NCI-H1694 (cell line): Measurements from ENCODE around the gene DPP6.

Source experiments
- DNase-seq: peaks from one replicate; lab custom pipeline; 2025; lab: John Stamatoyannopoulos, UW

The DPP6 gene

GRCh38 chr7:154880513-154880912, 828.3 kb downstream of the DPP6 start:
- no peak for DNase-seq

DNA sequence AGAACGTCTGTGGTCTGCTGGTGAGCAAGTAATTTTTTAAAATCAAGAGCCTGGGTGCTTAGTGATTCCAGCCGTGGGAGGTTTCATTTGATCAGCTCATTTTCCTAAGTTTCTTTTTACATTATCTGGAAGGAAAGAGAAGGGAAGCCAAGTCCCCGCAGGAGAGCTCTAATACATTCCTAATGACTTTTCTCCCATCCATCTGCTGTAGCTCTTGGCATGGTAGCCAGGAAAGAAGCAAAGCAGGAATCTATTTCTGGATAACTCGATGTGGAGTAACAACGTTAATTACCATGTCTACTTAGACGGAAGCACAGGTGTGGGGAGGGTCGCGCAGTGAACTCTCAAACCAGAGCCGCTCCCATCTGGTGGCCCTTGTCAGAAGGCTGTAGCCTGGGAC, 828.8 kb downstream of the DPP6 start:
- no peak for DNase-seq

- no peak for DNase-seq
Observed at GRCh38 chr7:154881526-154881925, 829.3 kb downstream of the DPP6 start.

- DNase-seq = no peak
Observed at GRCh38 chr7:154882931-154883474, 830.8 kb downstream of the DPP6 start.

- DNase-seq = no peak
Observed at GRCh38 chr7:154884348-154884920, 832.2 kb downstream of the DPP6 start.

GRCh38 chr7:154886591-154886990, 834.4 kb downstream of the DPP6 start:
- DNase-seq = no peak

DNA sequence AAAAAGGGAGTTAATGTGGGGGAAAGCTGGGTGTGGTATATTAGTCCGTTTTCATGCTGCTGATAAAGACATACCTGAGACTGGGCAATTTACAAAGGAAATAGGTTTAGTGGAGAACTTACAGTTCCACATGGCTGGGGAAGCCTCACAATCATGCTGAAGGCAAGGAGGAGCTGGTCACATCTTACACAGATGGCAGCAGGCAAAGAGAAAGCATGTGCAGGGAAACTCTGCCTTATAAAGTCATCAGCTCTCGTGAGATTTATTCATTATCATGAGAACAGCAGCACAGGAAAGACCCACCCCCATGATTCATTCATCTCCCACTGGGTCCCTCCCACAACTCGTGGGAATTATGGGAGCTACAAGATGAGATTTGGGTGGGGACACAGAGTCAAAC, 836.5 kb downstream of the DPP6 start:
- DNase-seq = no peak

GRCh38 chr7:154892459-154892858, 840.3 kb downstream of the DPP6 start:
- no peak for DNase-seq

DNA sequence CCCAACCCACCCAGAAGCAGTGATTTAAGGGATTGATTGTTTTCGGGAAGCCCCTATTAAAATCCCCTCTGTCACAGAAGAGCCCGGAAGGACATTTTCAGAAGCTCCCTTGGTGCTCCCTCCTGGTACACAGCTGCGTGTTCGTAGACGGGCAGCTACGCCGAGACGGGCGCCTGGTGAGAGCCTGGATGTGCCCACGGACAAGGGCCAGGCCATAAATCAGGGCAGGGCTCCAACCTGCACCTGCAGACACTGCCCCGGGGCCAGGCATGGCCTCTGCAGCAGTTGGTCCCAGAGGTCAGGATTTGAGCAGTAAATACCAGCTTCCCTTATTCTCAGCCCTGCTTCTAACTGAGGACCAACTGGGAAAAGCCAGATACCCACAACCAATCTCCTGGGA, 843.9 kb downstream of the DPP6 start:
- DNase-seq = no peak

GRCh38 chr7:154898973-154899855, 847.0 kb downstream of the DPP6 start:
- DNase-seq = no peak

GRCh38 chr7:154899862-154900261, 847.7 kb downstream of the DPP6 start:
- DNase-seq = no peak

GRCh38 chr7:154902600-154903082, 850.4 kb downstream of the DPP6 start:
- no peak for DNase-seq

DNA sequence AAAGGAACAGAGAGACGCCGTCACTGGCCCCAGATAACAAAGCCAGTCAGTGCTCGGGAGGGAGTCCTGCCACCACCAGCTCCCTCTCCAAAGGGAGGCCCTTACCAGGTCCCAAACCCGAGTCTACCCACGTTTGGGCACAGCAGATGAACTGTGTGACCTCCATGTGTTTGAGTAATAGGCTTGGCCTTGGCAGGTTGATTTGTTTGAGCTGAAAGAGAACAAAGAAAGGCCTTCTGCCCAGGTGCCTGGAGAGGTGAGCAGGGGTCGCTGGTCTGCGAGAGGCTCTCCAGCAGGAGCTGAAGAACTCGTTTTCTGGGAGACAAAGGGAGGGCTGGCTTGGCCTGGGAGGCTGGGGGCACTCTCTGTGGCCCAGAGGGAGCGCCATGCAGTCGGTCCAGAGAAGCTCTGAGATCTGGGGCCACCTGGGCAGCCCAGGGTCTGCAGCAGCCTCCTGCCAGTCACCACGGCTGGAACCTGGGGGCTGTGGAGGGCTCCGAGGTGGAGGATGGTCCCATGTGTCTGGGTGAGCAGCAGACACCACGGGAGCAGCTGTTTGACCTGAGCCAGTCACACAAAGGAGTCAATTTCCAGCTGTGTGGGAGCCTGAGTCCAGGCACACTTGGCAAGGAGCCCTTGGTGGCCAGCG, 851.0 kb downstream of the DPP6 start:
- DNase-seq = no peak

DNA sequence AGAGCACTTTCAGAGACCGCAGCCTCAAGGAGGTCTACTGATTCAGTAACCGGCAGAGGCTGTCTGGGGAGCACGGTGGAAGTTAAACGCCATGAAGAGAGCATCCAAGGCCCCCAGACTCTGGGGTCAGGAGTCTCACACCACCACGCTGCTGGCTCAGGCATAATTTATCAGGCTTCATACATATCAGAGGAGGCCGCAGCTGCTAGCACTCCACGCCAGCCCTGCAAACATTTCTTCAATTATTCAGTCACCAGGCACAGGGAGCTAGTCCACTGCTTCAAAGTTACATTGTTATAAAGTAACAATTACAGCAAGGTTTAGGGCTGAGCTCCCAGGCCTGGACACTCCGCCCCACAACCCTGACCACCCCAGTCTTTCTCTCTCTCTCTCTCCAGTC, 852.9 kb downstream of the DPP6 start:
- DNase-seq = no peak

DNA sequence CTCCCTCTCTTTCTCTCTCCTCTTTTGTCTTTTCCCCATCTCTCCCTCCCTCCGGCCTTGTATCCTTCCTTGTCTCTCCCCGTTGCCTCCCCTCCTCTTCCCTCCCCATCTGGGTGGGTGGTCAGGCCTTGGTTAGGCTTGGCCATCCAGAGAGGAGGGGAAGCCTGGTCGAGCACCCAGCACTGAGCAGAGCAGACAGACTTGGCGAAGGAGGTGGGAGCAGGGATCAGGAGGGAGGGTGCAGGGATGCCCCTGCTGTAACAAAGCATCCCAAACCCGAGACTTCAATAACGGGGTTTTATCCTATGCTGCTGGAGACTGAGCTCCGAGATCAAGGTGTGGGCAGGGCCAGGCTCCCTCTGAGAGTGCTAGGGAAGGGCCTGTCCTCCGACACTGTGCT, 853.4 kb downstream of the DPP6 start:
- no peak for DNase-seq

- DNase-seq = no peak
Observed at GRCh38 chr7:154906201-154906600, 854.0 kb downstream of the DPP6 start.

DNA sequence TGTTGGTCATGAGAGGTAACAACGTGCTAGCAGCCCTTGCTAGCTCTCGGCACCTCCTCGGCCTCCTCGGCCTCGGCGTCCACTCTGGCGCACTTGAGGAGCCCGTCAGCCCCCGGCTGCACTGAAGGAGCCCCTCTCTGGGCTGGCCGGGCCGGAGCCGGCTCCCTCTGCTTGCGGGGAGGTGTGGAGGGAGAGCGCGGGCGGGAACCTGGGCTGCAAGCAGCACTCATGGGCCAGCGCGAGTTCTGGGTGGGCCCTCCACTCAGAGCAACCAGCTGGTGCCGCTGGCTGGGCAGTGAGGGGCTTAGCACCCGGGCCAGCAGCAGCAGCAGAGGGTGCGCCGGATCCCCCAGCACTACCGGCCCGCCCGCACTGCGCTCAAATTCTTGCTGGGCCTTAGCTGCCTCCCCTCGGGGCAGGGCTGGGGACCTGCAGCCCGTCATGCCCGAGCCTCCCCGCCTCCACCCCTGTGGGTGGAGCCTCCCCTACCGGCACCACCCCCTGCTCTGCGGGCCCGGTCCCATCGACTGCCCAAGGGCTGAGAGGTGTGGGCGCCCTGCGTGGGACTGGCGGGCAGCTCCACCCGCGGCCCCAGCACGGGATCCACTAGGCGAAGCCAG, 854.6 kb downstream of the DPP6 start:
- DNase-seq = no peak

GRCh38 chr7:154907651-154908620, 855.7 kb downstream of the DPP6 start:
- DNase-seq = no peak

- DNase-seq = no peak
Observed at GRCh38 chr7:154909241-154910105, 857.3 kb downstream of the DPP6 start.

DNA sequence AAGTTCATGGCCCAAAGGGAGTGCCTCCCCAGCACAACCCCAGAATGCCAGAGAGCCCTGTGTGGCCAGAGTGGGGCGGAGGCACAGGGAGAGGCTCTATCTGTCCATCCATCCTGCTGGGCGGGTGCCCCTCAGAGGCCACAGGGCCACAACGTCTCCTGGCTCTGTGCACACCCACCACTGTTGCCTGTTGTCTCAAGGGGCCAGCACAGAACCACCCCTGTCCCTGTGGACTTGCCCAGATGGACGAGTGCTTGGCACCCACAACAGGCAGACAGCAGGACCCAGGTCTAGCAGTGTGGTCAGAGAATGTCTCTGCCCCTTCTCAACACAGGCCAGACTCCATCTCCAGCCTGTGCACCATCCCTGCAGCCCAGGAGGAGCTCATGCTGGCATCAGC, 857.9 kb downstream of the DPP6 start:
- DNase-seq = no peak
